DOHH2 (cell line): Measurements from ENCODE around the gene IL1RAPL1.

ENCODE experiments used
- H3F3A ChIP-seq: fragments of 200-600 bp; sonication (generic), shearing (Covaris generic); 2 replicates; pipeline ENCODE4 v1.6.0; 2016; ENCODE audit warnings: antibody characterized with exemption, mild to moderate bottlenecking; ENCODE audit not compliant: control insufficient read depth, insufficient read depth
- H3K27ac ChIP-seq: fragments of 200-600 bp; sonication (generic); 2 replicates; pipeline ENCODE4 v1.5.1; 2014; ENCODE audit warnings: low read depth, mild to moderate bottlenecking, low read length, moderate library complexity
- H3K27me3 ChIP-seq: fragments of 200-600 bp; sonication (generic); 2 replicates; pipeline ENCODE4 v1.6.1; 2014; ENCODE audit warnings: mild to moderate bottlenecking, low read length, mixed read lengths; ENCODE audit not compliant: control insufficient read depth
- H3K36me3 ChIP-seq: fragments of 200-600 bp; sonication (generic); 2 replicates; pipeline ENCODE4 v1.6.1; 2014; ENCODE audit warnings: mild to moderate bottlenecking, low read length, moderate library complexity, mixed read lengths; ENCODE audit not compliant: control insufficient read depth
- H3K4me1 ChIP-seq: fragments of 200-600 bp; sonication (generic); 2 replicates; pipeline ENCODE4 v1.6.1; 2014; ENCODE audit warnings: mild to moderate bottlenecking, low read length, mixed read lengths; ENCODE audit not compliant: control insufficient read depth
- H3K4me2 ChIP-seq: fragments of 200-600 bp; sonication (generic); 2 replicates; pipeline ENCODE4 v1.6.0; 2014; ENCODE audit warnings: mild to moderate bottlenecking, low read length, moderate library complexity
- H3K4me3 ChIP-seq: fragments of 200-600 bp; sonication (generic); 2 replicates; pipeline ENCODE4 v1.5.1; 2014; ENCODE audit warnings: mild to moderate bottlenecking, low read length, mixed read lengths
- H3K79me2 ChIP-seq: fragments of 200-600 bp; sonication (generic); 2 replicates; pipeline ENCODE4 v1.6.1; 2014; ENCODE audit warnings: mild to moderate bottlenecking, low read length, mixed read lengths; ENCODE audit not compliant: control insufficient read depth
- H3K9me2 ChIP-seq: fragments of 200-600 bp; sonication (generic); replicated peaks from 2 replicates; pipeline ENCODE4 v1.6.1; 2014; ENCODE audit warnings: mild to moderate bottlenecking, low read length, mixed read lengths; ENCODE audit not compliant: control insufficient read depth
- H3K9me3 ChIP-seq: fragments of 200-600 bp; sonication (generic); 2 replicates; pipeline ENCODE4 v1.6.1; 2014; ENCODE audit warnings: antibody characterized with exemption, low read length, mixed read lengths; ENCODE audit not compliant: control insufficient read depth, insufficient read depth
- H4K20me1 ChIP-seq: fragments of 200-600 bp; sonication (generic); 2 replicates; pipeline ENCODE4 v1.6.0; 2014; ENCODE audit warnings: low read depth, mild to moderate bottlenecking, antibody characterized with exemption, low read length, moderate library complexity; ENCODE audit not compliant: control insufficient read depth, insufficient read depth
- CTCF ChIP-seq: fragments of 200-600 bp; sonication (generic); IDR thresholded peaks from one replicate; pipeline ENCODE4 v1.5.1; 2014; ENCODE audit warnings: antibody characterized with exemption, mild to moderate bottlenecking, low read depth, low read length; ENCODE audit not compliant: poor library complexity, severe bottlenecking
- EZH2phosphoT487 ChIP-seq: fragments of 200-600 bp; sonication (generic); IDR thresholded peaks from 2 replicates; pipeline ENCODE4 v1.6.1; 2017; ENCODE audit warnings: borderline replicate concordance, mild to moderate bottlenecking, antibody characterized with exemption, low read length, moderate library complexity, mixed read lengths

Gene IL1RAPL1

GRCh38 chrX:28550331-28550872, 36.8 kb upstream of the IL1RAPL1 start:
- Histone ChIP-seq H3K27me3 (no peaks in the 10 kb centered on the region), H3K36me3 (no peaks in the 10 kb centered on the region), H3K9me3 (no peaks in the 10 kb centered on the region), H3F3A (no peaks in the 10 kb centered on the region), H3K4me2 (no peak overlapping the region), H3K79me2 (no peaks in the 10 kb centered on the region), H3K4me3 (no peak overlapping the region), H3K27ac (no peak overlapping the region), H4K20me1 (no peaks in the 10 kb centered on the region), H3K4me1 (no peaks in the 10 kb centered on the region), H3K9me2 (no peaks in the 10 kb centered on the region)
- no peak for TF ChIP-seq CTCF
- TF ChIP-seq EZH2phosphoT487, result no peak

- Histone ChIP-seq H3K4me3 (no peak overlapping the region), H4K20me1 (no peaks in the 10 kb centered on the region), H3K4me1 (no peaks in the 10 kb centered on the region), H3K79me2 (no peaks in the 10 kb centered on the region), H3K4me2 (no peak overlapping the region), H3K27ac (no peak overlapping the region), H3K27me3 (no peaks in the 10 kb centered on the region), H3K36me3 (no peaks in the 10 kb centered on the region), H3K9me2 (no peaks in the 10 kb centered on the region), H3K9me3 (no peaks in the 10 kb centered on the region), H3F3A (no peaks in the 10 kb centered on the region)
- TF ChIP-seq CTCF, result no peak
- no peak for TF ChIP-seq EZH2phosphoT487
Observed at GRCh38 chrX:28552322-28552721, 34.9 kb upstream of the IL1RAPL1 start.

- H3F3A ChIP-seq, result no peaks in the 10 kb centered on the region
- no peak for TF ChIP-seq CTCF
- TF ChIP-seq EZH2phosphoT487, result no peak
- no peaks in the 10 kb centered on the region for H3K36me3 ChIP-seq
- H3K27ac ChIP-seq, result no peak overlapping the region
- no peaks in the 10 kb centered on the region for H3K4me1 ChIP-seq
- H3K4me3 ChIP-seq, result no peak overlapping the region
- no peaks in the 10 kb centered on the region for H3K9me2 ChIP-seq
- H4K20me1 ChIP-seq, result no peaks in the 10 kb centered on the region
- no peaks in the 10 kb centered on the region for H3K9me3 ChIP-seq
- H3K79me2 ChIP-seq, result no peaks in the 10 kb centered on the region
- no peaks in the 10 kb centered on the region for H3K27me3 ChIP-seq
- no peak overlapping the region for H3K4me2 ChIP-seq
Observed at GRCh38 chrX:28552882-28553829, 34.1 kb upstream of the IL1RAPL1 start.
